GM21528 (cell line): ENCODE results near the gene SYCP2.
"Not testable (repeated sequence)": the region's sequence is repeated elsewhere in the genome, so short reads cannot be mapped to it uniquely, and the experiment has no call there.

ENCODE experiments used
- ATAC-seq: cut with Tn5 transposase; IDR thresholded peaks from one replicate; pipeline ENCODE4 v1.9.1; 2021; ENCODE audit warnings: mild to moderate bottlenecking, moderate library complexity; ENCODE audit not compliant: unreplicated experiment, low FRiP score

Gene SYCP2

GRCh38 chr20:59933296-59933848 is at the start of gene SYCP2:
Gene SYCP2, minus strand, starts transcription at chr20:59933637. Its CDS starts 11,224 bp downstream, at chr20:59922413.
- no peak for ATAC-seq

- no peak for ATAC-seq
Observed at GRCh38 chr20:59983076-59983475, 49.6 kb upstream of the SYCP2 start.

GRCh38 chr20:59977086-59977485 is 43.6 kb upstream of the SYCP2 start:
- no peak for ATAC-seq

GRCh38 chr20:59976156-59976782 is 42.8 kb upstream of the SYCP2 start:
- no peak for ATAC-seq

GRCh38 chr20:59972037-59972801 is 38.8 kb upstream of the SYCP2 start:
- no peak for ATAC-seq

- no peak for ATAC-seq
Observed at GRCh38 chr20:59971428-59971827, 38.0 kb upstream of the SYCP2 start.

GRCh38 chr20:59966428-59966827 is 33.0 kb upstream of the SYCP2 start:
- ATAC-seq, result no peak

GRCh38 chr20:59962155-59962554 is 28.7 kb upstream of the SYCP2 start:
- no peak for ATAC-seq

- no peak for ATAC-seq
Observed at GRCh38 chr20:59961423-59961822, 28.0 kb upstream of the SYCP2 start.

GRCh38 chr20:59958626-59959025 is 25.2 kb upstream of the SYCP2 start:
- ATAC-seq, result no peak

- no peak for ATAC-seq
Observed at GRCh38 chr20:59958123-59958522, 24.7 kb upstream of the SYCP2 start, which contains the start of gene CDH26. Gene CDH26, plus strand, starts transcription at chr20:59958423. Its CDS starts 304 bp downstream, at chr20:59958727.

- ATAC-seq, result not testable (repeated sequence)
Observed at GRCh38 chr20:59957568-59957967, 24.1 kb upstream of the SYCP2 start.

GRCh38 chr20:59955131-59955796 is 21.8 kb upstream of the SYCP2 start:
- ATAC-seq, result no peak

- no peak for ATAC-seq
Observed at GRCh38 chr20:59954718-59955117, 21.3 kb upstream of the SYCP2 start.

GRCh38 chr20:59949911-59950310 is 16.5 kb upstream of the SYCP2 start:
- ATAC-seq, result no peak

GRCh38 chr20:59948828-59949720 is 15.6 kb upstream of the SYCP2 start:
- ATAC-seq, result peak; percentile 78

- ATAC-seq, result no peak
Observed at GRCh38 chr20:59948212-59948611, 14.8 kb upstream of the SYCP2 start.

GRCh38 chr20:59947376-59947775 is 13.9 kb upstream of the SYCP2 start:
- ATAC-seq, result no peak

GRCh38 chr20:59945731-59946130 is 12.3 kb upstream of the SYCP2 start:
- ATAC-seq, result no peak

- no peak for ATAC-seq
Observed at GRCh38 chr20:59945175-59945574, 11.7 kb upstream of the SYCP2 start.
